ENCODE measurements around the gene TNNT3.

- TF ChIP-seq OSR1 (CRISPR knock-in tag; IDR thresholded peaks at IDR 0.05) (no peak), PATZ1 (CRISPR knock-in tag; IDR thresholded peaks at IDR 0.05; ENCODE audit: borderline replicate concordance) (no peak), BACH2 (CRISPR knock-in tag; IDR thresholded peaks at IDR 0.05; ENCODE audit: borderline replicate concordance) (no peak), TOX (CRISPR knock-in tag; IDR thresholded peaks at IDR 0.05; ENCODE audit: borderline replicate concordance) (no peak)
Observed at GRCh38 chr11:1892116-1892515, 27.4 kb upstream of the TNNT3 start.

Measured in SK-N-SH treated with all-trans-retinoic acid at 6 μM for 48 hours (cell line).